Measurements from ENCODE around the gene MYO18B. TPM values are rescaled to one million over a fixed set of nuclear protein-coding genes. Genes with fewer than 3 reads are reported as not detected.

Gene MYO18B
- total and polyA plus RNA-seq, 2 donors, result 0.62 to 4.8 TPM

DNA sequence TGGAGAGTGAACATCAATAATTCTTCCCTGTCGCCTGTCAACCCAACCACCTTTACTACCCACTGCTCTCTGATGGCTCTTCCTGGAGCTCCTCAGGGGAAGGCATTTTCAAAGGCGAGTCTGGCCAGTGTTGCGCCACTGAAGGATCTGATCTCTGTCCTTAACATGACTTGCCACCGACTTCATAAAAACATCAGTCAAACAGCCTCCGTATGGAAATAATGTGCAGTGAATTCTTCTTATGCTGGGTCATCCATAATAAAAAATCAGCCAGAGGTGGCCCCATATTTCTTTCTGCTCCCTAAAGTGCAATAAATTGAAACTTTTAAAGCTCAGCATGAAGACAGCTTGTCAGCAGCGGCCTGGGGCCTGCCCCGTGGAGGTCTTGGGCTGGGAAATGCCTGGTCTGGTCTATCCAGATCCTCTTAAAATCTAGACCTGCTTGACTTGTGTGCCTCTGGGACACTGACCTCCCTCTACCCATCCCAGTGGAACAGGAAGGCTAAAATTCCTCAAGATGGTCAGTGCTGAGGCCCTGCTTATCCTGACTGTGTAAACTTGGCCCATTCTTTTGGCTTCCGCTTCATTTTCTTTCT, 199.5 kb downstream of the MYO18B start:
- H3K4me1 ChIP-seq (ENCODE audit: insufficient read depth), result no peaks in the 10 kb centered on the region
- WGBS, result 51% methylated on average over 8 of the region's 8 CpGs
- H3K4me3 ChIP-seq (ENCODE audit: low read depth, low read length), result no peak overlapping the region
- no peaks in the 10 kb centered on the region for H3K36me3 ChIP-seq (ENCODE audit: insufficient read depth)
- H3K27ac ChIP-seq (ENCODE audit: low read depth), result no peak overlapping the region
- no peak for DNase-seq (ENCODE audit: extremely low spot score)

DNA sequence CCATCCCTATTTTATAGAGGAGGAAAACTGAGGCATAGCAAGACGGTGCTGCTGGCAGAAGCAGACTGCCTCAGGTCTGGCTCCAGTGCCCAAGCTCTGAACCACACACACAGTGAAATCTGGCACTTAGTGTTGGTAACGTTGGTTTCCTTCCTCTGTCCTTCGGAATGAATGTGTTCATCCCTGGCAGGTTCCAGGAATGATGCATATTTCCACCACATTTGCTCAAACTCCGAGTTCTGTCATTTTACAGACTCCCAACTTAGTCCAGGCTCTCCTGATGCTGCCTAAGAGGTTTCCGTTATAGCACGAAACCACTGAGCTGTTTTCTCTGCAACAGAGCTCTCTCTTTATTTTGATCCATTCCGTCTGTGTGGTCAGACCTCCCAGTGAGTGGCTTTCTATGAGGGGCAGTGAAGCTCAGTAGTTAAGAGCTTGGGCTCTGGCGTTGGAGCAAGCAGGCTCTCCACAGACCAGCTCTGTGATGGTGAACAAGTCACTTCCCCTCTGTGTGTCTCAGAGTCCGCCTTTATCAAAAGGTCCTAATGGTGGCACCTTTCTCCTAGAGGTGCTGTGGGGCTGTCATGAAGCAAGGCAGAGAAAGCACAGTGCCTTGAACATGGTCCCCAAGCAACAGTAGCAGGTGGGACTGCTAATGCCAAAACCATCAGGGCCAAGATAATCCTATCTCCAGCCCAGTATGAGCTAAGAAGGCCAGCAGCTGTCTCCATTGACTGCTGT, 200.3 kb downstream of the MYO18B start:
- H3K27ac ChIP-seq (ENCODE audit: low read depth), result no peak overlapping the region
- no peaks in the 10 kb centered on the region for H3K4me1 ChIP-seq (ENCODE audit: insufficient read depth)
- H3K36me3 ChIP-seq (ENCODE audit: insufficient read depth), result no peaks in the 10 kb centered on the region
- 58% methylated on average over 9 of the region's 9 CpGs for WGBS
- no peak overlapping the region for H3K4me3 ChIP-seq (ENCODE audit: low read depth, low read length)
- DNase-seq (ENCODE audit: extremely low spot score), result no peak

DNA sequence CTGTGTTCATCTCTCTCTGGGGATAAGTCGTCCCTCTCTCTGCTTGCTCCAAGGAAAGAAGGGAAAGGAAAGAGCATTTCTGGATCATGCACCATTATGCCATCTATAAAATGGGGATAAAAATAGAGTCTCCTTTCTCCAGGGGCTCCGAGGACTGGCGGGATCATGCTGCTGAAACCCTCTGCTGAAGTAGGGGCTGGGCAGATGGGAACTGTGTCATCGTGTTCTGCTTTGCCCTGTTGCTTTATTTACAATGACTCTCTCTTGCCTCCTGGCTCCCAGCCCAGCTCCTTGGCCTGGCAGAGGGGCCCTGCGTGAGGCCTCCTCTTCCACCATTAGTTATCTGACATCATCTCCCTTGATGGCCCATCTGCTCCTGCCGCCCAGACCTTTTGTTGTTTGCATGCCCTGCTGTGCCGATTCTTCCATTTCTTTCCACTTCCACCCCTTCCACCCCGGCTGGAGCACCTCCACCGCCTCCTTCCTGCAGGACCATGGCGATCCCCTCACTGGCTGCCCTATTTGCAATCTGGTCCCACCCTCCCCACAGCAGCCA, 200.9 kb downstream of the MYO18B start:
- H3K27ac ChIP-seq (ENCODE audit: low read depth), result no peak overlapping the region
- H3K4me1 ChIP-seq (ENCODE audit: insufficient read depth), result no peaks in the 10 kb centered on the region
- 28% methylated on average over 10 of the region's 10 CpGs for WGBS
- no peak overlapping the region for H3K4me3 ChIP-seq (ENCODE audit: low read depth, low read length)
- no peaks in the 10 kb centered on the region for H3K36me3 ChIP-seq (ENCODE audit: insufficient read depth)
- DNase-seq (ENCODE audit: extremely low spot score), result no peak

GRCh38 chr22:25950111-25950510, 208.1 kb downstream of the MYO18B start:
- Histone ChIP-seq H3K4me3 (ENCODE audit: low read depth, low read length) (no peak overlapping the region), H3K27ac (ENCODE audit: low read depth) (no peak overlapping the region), H3K36me3 (ENCODE audit: insufficient read depth) (no peaks in the 10 kb centered on the region), H3K4me1 (ENCODE audit: insufficient read depth) (no peaks in the 10 kb centered on the region)
- WGBS, result 58% methylated on average over 1 of the region's 1 CpG
- no peak for DNase-seq (ENCODE audit: extremely low spot score)

GRCh38 chr22:25953276-25953675, 211.3 kb downstream of the MYO18B start:
- Histone ChIP-seq H3K4me3 (ENCODE audit: low read depth, low read length) (no peak overlapping the region), H3K4me1 (ENCODE audit: insufficient read depth) (no peaks in the 10 kb centered on the region), H3K27ac (ENCODE audit: low read depth) (no peak overlapping the region), H3K36me3 (ENCODE audit: insufficient read depth) (no peaks in the 10 kb centered on the region)
- 64% methylated on average over 3 of the region's 3 CpGs for WGBS
- DNase-seq (ENCODE audit: extremely low spot score), result no peak

DNA sequence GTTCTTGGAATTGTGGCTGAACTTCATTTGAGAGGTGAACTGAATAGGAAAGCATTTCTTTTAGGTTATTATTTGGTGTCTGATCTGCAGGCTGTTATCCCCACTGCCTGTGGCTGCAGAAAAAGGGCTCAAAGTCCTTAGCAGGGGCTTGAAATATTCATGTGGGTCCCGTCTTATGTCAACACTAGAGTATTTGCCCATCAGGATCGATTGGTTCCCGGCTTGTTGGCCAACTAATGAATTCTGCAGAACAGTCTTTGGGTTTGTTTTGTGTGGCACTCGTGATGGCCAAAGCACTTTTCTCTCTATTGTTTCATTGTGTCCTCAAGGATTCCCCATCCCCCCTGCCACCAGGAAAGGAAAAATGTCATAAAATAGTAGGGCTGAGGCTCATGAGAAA, 211.9 kb downstream of the MYO18B start:
- WGBS, result 67% methylated on average over 4 of the region's 4 CpGs
- H3K36me3 ChIP-seq (ENCODE audit: insufficient read depth), result no peaks in the 10 kb centered on the region
- no peak overlapping the region for H3K4me3 ChIP-seq (ENCODE audit: low read depth, low read length)
- no peak for DNase-seq (ENCODE audit: extremely low spot score)
- H3K27ac ChIP-seq (ENCODE audit: low read depth), result no peak overlapping the region
- H3K4me1 ChIP-seq (ENCODE audit: insufficient read depth), result no peaks in the 10 kb centered on the region

GRCh38 chr22:25955323-25955722, 213.3 kb downstream of the MYO18B start:
- H3K36me3 ChIP-seq (ENCODE audit: insufficient read depth), result no peaks in the 10 kb centered on the region
- H3K27ac ChIP-seq (ENCODE audit: low read depth), result no peak overlapping the region
- DNase-seq (ENCODE audit: extremely low spot score), result no peak
- H3K4me3 ChIP-seq (ENCODE audit: low read depth, low read length), result no peak overlapping the region
- 91% methylated on average over 9 of the region's 9 CpGs for WGBS
- H3K4me1 ChIP-seq (ENCODE audit: insufficient read depth), result no peaks in the 10 kb centered on the region

- Histone ChIP-seq H3K4me1 (ENCODE audit: insufficient read depth) (no peaks in the 10 kb centered on the region), H3K27ac (ENCODE audit: low read depth) (no peak overlapping the region), H3K36me3 (ENCODE audit: insufficient read depth) (no peaks in the 10 kb centered on the region), H3K4me3 (ENCODE audit: low read depth, low read length) (no peak overlapping the region)
- WGBS, result 56% methylated on average over 5 of the region's 5 CpGs
- DNase-seq (ENCODE audit: extremely low spot score), result no peak
Measured at GRCh38 chr22:25956801-25957200, 214.8 kb downstream of the MYO18B start.

DNA sequence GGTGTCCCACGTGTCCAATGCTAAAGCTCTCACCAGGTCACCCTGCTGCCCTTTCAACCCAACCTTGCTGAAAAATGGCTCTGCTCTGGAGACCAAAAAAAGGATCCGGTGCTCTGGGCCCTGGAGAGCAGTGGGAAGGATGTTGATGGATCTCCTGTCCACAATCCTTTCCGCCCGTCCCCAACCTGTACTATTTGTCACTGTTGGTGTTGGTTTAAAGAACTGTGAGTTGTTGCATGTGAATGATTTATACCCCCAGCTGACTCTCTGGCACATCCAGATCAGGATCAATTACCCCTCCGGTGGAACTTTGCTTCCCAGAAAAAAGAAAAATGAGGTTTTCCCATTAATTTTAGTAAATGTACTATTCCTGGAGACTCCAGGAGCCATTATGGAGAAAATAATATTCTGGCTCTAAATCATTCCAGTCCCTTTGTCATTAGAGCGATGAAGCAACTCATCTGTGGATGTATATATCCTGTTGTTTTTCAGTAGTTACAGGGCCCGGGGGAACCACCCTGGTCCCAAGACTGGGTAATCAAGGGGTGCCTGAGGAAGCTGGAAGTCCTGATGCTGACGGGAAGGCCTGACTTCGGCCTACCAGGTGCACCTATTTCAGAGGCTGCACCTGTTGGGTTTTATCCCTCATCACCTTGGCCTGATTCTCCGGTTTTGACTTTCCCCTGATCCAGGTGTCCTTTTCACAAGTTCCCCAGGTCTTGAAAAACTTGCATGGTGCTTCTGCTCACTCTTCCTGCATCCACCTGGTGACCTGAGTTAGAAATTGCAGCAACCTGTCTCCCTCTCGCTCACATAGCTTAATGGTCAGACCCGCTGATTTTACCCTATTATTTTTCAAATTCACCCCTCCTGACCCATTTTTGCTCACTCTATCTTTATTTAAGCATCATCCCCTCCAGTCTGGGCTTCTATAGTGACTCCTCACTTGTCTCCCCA, 218.1 kb downstream of the MYO18B start:
- Histone ChIP-seq H3K4me1 (ENCODE audit: insufficient read depth) (no peaks in the 10 kb centered on the region), H3K27ac (ENCODE audit: low read depth) (no peak overlapping the region), H3K36me3 (ENCODE audit: insufficient read depth) (no peaks in the 10 kb centered on the region), H3K4me3 (ENCODE audit: low read depth, low read length) (no peak overlapping the region)
- DNase-seq (ENCODE audit: extremely low spot score), result no peak
- WGBS, result 78% methylated on average over 12 of the region's 12 CpGs

DNA sequence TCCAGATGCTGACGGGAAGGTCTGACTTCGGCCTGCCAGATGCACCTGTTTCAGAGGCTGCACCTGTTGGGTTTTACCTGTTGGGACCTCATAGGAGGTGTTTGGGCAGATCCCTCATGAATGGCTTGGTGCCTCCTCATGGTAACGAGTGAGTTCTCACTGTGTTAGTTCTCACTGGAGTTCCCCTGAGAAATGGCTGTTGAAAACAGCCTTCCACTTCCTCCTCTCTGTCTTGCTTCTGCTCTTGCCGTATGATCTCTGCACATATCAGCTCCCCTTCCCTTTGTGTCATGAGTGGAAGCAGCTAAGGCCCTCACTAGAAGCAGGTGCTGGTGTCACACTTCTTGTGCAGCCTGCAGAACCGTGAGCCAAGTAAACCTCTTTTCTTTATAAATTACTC, 219.7 kb downstream of the MYO18B start:
- no peak overlapping the region for H3K27ac ChIP-seq (ENCODE audit: low read depth)
- 79% methylated on average over 5 of the region's 5 CpGs for WGBS
- H3K36me3 ChIP-seq (ENCODE audit: insufficient read depth), result no peaks in the 10 kb centered on the region
- no peaks in the 10 kb centered on the region for H3K4me1 ChIP-seq (ENCODE audit: insufficient read depth)
- DNase-seq (ENCODE audit: extremely low spot score), result no peak
- H3K4me3 ChIP-seq (ENCODE audit: low read depth, low read length), result no peak overlapping the region

DNA sequence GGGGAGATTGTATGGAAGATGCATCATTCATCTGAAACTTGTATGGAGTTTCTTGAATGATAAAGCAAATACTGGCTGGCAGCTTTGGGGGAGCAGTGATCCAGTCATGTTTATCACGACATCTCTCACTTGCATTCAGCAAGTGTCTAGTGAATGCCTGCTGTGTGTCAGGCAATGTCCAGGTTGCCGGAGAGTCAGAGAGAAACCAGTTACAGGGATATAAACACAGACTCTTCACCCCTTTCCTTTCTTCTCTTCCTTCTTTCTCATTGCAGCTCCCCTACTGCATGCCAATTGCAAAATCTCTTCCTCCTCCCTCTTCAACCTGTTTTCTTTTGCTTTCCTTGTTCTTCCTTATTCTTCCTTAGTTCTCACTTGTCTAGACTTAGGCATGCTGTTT, 220.7 kb downstream of the MYO18B start:
- DNase-seq (ENCODE audit: extremely low spot score), result no peak
- H3K27ac ChIP-seq (ENCODE audit: low read depth), result no peak overlapping the region
- no peak overlapping the region for H3K4me3 ChIP-seq (ENCODE audit: low read depth, low read length)
- H3K4me1 ChIP-seq (ENCODE audit: insufficient read depth), result no peaks in the 10 kb centered on the region
- no peaks in the 10 kb centered on the region for H3K36me3 ChIP-seq (ENCODE audit: insufficient read depth)
- WGBS, result 87% methylated on average over 2 of the region's 2 CpGs

GRCh38 chr22:25964961-25965730, 223.2 kb downstream of the MYO18B start:
- WGBS, result 90% methylated on average over 10 of the region's 10 CpGs
- no peak overlapping the region for H3K4me3 ChIP-seq (ENCODE audit: low read depth, low read length)
- H3K4me1 ChIP-seq (ENCODE audit: insufficient read depth), result no peaks in the 10 kb centered on the region
- H3K36me3 ChIP-seq (ENCODE audit: insufficient read depth), result no peaks in the 10 kb centered on the region
- DNase-seq (ENCODE audit: extremely low spot score), result no peak
- H3K27ac ChIP-seq (ENCODE audit: low read depth), result no peak overlapping the region

DNA sequence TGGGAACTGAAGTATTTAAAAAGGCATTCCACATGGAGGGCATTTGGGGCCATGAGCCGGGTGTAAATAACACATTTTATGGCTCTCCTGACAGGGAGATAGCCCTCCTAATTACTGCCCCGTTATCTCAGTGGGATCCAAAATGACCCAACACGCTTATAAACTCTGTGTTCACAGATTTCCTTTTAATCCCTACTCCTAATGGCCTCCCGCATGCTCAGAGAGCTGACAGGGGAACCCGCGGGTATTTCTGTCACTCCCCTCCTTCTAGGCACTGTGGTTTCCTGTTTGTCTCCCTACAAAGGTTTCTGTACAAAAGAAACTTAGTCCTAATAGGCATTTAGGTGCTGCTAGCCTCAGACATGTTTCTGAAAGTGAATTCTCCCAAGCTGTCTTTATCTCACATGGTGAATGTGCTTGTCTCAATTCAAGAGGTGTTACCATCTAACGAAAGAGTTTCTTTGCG, 224.5 kb downstream of the MYO18B start:
- no peak for DNase-seq (ENCODE audit: extremely low spot score)
- no peaks in the 10 kb centered on the region for H3K4me1 ChIP-seq (ENCODE audit: insufficient read depth)
- no peak overlapping the region for H3K4me3 ChIP-seq (ENCODE audit: low read depth, low read length)
- WGBS, result 7% methylated on average over 8 of the region's 8 CpGs
- H3K36me3 ChIP-seq (ENCODE audit: insufficient read depth), result no peaks in the 10 kb centered on the region
- no peak overlapping the region for H3K27ac ChIP-seq (ENCODE audit: low read depth)

Measured in urinary bladder (tissue), 4 donors.